Pancreas (tissue), 10 donors: Measurements from ENCODE around the gene COG4. TPM values are rescaled to one million over a fixed set of nuclear protein-coding genes. Genes with fewer than 3 reads are reported as not detected.

Experiments used
- ATAC-seq, 4 donors: fragments of 200-7000 bp; cut with Tn5 transposase; one replicate each; pipeline versions ENCODE4 v1.8.0 to v1.9.1; 2020; ENCODE audit warnings: mild to moderate bottlenecking in 4 of 4, moderate library complexity in 4 of 4
- DNase-seq, 6 donors: peaks; one replicate each; pipeline ENCODE4 v3.0.0-alpha.2; 2020
- FAIRE-seq: peaks from 2 replicates; lab custom pipeline; 2012; peaks lifted over from hg19 to GRCh38; lab: Jason Lieb, UNC
- H3K27ac ChIP-seq, 4 donors: fragments of 200-600 bp; sonication (generic); 1 replicate in 3 of 4; 2 replicates in 1 of 4; pipeline versions ENCODE4 v1.5.0 to v1.8.0; 2020
- H3K27me3 ChIP-seq, 4 donors: fragments of 200-600 bp; one replicate each; pipeline ENCODE4 v1.8.0; 2021
- H3K36me3 ChIP-seq, 3 donors: fragments of 200-600 bp; sonication (generic) in 1 of 3; one replicate each; pipeline versions ENCODE4 v1.5.0 to v1.8.0; 2020 to 2021
- H3K4me1 ChIP-seq, 3 donors: fragments of 200-600 bp; one replicate each; pipeline ENCODE4 v1.8.0; 2021
- H3K4me3 ChIP-seq, 4 donors: fragments of 200-600 bp; sonication (generic) in 2 of 4; one replicate each; pipeline versions ENCODE4 v1.5.0 to v1.8.0; 2020 to 2021
- H3K9me3 ChIP-seq, 4 donors: fragments of 200-600 bp; one replicate each; pipeline ENCODE4 v1.8.0; 2021
- CTCF ChIP-seq, 4 donors: fragments of 200-600 bp; sonication (generic) in 3 of 4; IDR thresholded peaks; one replicate each; pipeline versions ENCODE4 v1.5.0 to v1.8.0; 2021; ENCODE audit warnings: antibody characterized with exemption in 4 of 4
- WGBS, 2 donors: extraction: QIAGEN DNeasy Blood & Tissue Kit; methylation state at CpG; one replicate each; pipeline ENCODE4 v1.1.7; 2013; 5-methylcytosine and 5-hydroxymethylcytosine counted together
- intact Hi-C, 3 donors: fragments of 100-400 bp; cut with DNase I; formaldehyde crosslinking; loops; one replicate each; pipeline versions ENCODE4 v1.11.1 to v1.14.2; 2022
- polyA plus RNA-seq, 2 donors: library from polyadenylated mRNA; stranded (reverse); fragments of 200-250 nt; gene quantifications; one replicate each; pipeline ENCODE4 v1.2.3, GENCODE V29; 2013
- total RNA-seq, 6 donors: library from RNA; stranded (reverse); fragmentation: NEBNext Ultra II Directional in 4 of 6; extraction: Animal tissue kit (Norgen Biotek cat#: 25700) in 4 of 6; gene quantifications; one replicate each; pipeline versions ENCODE4 v1.2.1 to v1.2.4, GENCODE V29; 2021 to 2023
- donor health status: healthy with polysubstance abuse.
- donor health status: DM: no; HTN: no; CAD: no; lungs with moderate emphysema.
- donor health status: DM: no; HTN: no; CAD: no.
- donor health status: control.
- donor health status: control.
- donor health status: Bipolar disorder and iron deficiency.
- donor health status: DM: yes; HTN: yes; CAD: no.
- donor health status: DM: no; HTN: no; CAD: no.
- donor health status: DM: no; HTN: no; CAD: no.
- donor health status: DM: yes; HTN: yes; CAD: no.

COG4 gene
- total and polyA plus RNA-seq, 8 donors: 12.3 to 56.4 (median 19.3) TPM

GRCh38 chr16:70433458-70434103, 89.8 kb downstream of the COG4 start:
- WGBS, 2 donors: 80 to 81% methylated on average over 5 of the region's 5 CpGs
- H3K27ac ChIP-seq: no peak overlapping the region
- intact Hi-C loops: no loop called here
- no peak for FAIRE-seq
- peak in 1 of 4 donors; percentile 5 for ATAC-seq
- no peaks in the 10 kb centered on the region for H3K9me3 ChIP-seq
- H3K4me1 ChIP-seq: peaks cover 6 to 18% (median 7%) of the 10 kb centered on the region in 3 donors
- H3K4me3 ChIP-seq: no peak overlapping the region
- H3K36me3 ChIP-seq: no peaks in the 10 kb centered on the region
- H3K27me3 ChIP-seq: no peaks in the 10 kb centered on the region
- DNase-seq: no peak
- TF ChIP-seq CTCF (IDR thresholded peaks at IDR 0.05): no peak

- ATAC-seq (no peak), DNase-seq (no peak), FAIRE-seq (no peak)
- no peak overlapping the region for H3K4me3 ChIP-seq
- no peak for TF ChIP-seq CTCF (IDR thresholded peaks at IDR 0.05)
- H3K27ac ChIP-seq: no peak overlapping the region
- WGBS, 2 donors: 76 to 80% methylated on average over 12 of the region's 12 CpGs
- H3K27me3 ChIP-seq: no peaks in the 10 kb centered on the region
- no peaks in the 10 kb centered on the region for H3K36me3 ChIP-seq
- H3K4me1 ChIP-seq: peaks cover 13 to 24% (median 13%) of the 10 kb centered on the region in 3 donors
- intact Hi-C loops: no loop called here
- no peaks in the 10 kb centered on the region for H3K9me3 ChIP-seq
Measured at GRCh38 chr16:70432723-70433457, 90.5 kb downstream of the COG4 start.

- H3K27ac ChIP-seq: no peak overlapping the region
- intact Hi-C loops: no loop called here
- H3K27me3 ChIP-seq: no peaks in the 10 kb centered on the region
- H3K4me1 ChIP-seq: peaks cover 16 to 29% (median 18%) of the 10 kb centered on the region in 3 donors
- 72 to 87% methylated on average over 3 of the region's 3 CpGs for WGBS, 2 donors
- H3K4me3 ChIP-seq: no peak overlapping the region
- DNase-seq (no peak), FAIRE-seq (no peak), ATAC-seq (no peak)
- no peaks in the 10 kb centered on the region for H3K9me3 ChIP-seq
- H3K36me3 ChIP-seq: no peaks in the 10 kb centered on the region
- no peak for TF ChIP-seq CTCF (IDR thresholded peaks at IDR 0.05)
Measured at GRCh38 chr16:70432356-70432722, 91.0 kb downstream of the COG4 start.

GRCh38 chr16:70430667-70431536, 92.5 kb downstream of the COG4 start:
- DNase-seq (no peak), FAIRE-seq (no peak)

More at GRCh38 chr16:70430667-70431536, 92.5 kb downstream of the COG4 start:
- Histone ChIP-seq H3K9me3 (no peaks in the 10 kb centered on the region), H3K27ac (peak overlapping the region in 2 of 4 donors; percentile 55 to 71), H3K4me1 (peaks cover 16 to 36% (median 18%) of the 10 kb centered on the region in 3 donors), H3K36me3 (no peaks in the 10 kb centered on the region), H3K4me3 (no peak overlapping the region), H3K27me3 (no peaks in the 10 kb centered on the region)
- no peak for ATAC-seq
- intact Hi-C loops: no loop called here
- 77 to 81% methylated on average over 11 of the region's 11 CpGs for WGBS, 2 donors
- no peak for TF ChIP-seq CTCF (IDR thresholded peaks at IDR 0.05)

Other genes with a start within 250 kb of the COG4 start
- gene AARS1, start 234.0 kb downstream of the COG4 start, total RNA-seq: 100 to 1,000 TPM in 1 of 6 donors, 10 to 100 TPM in 5; 32.6 to 154 (median 45.0) TPM
- 10 to 100 TPM; 29.3 to 53.2 TPM for gene AARS1, start 234.0 kb downstream of the COG4 start, polyA plus RNA-seq
- 10 to 100 TPM; 12.5 to 17.0 (median 13.7) TPM for gene DDX19B, start 224.4 kb downstream of the COG4 start, total RNA-seq
- gene DDX19B, start 224.4 kb downstream of the COG4 start, polyA plus RNA-seq: 10 to 100 TPM; 12.9 to 19.6 TPM
- gene DDX19A, start 176.7 kb downstream of the COG4 start, total RNA-seq: 10 to 100 TPM; 10.4 to 17.0 (median 13.3) TPM
- 10 to 100 TPM; 12.0 to 18.7 TPM for gene DDX19A, start 176.7 kb downstream of the COG4 start, polyA plus RNA-seq
- 10 to 100 TPM in 2 of 6 donors, 1 to 10 TPM in 4; 3.5 to 16.2 (median 4.6) TPM for gene ST3GAL2, start 84.5 kb downstream of the COG4 start, total RNA-seq
- gene ST3GAL2, start 84.5 kb downstream of the COG4 start, polyA plus RNA-seq: 1 to 10 TPM; 4.2 to 5.8 TPM
- gene FCSK, start 69.0 kb downstream of the COG4 start, total RNA-seq: 10 to 100 TPM; 11.7 to 17.0 (median 13.9) TPM
- 10 to 100 TPM; 30.9 to 33.6 TPM for gene FCSK, start 69.0 kb downstream of the COG4 start, polyA plus RNA-seq
- gene SF3B3, start 262 bp upstream of the COG4 start, total RNA-seq: 100 to 1,000 TPM in 3 of 6 donors, 10 to 100 TPM in 3; 66.3 to 131 (median 103) TPM
- 10 to 100 TPM; 43.9 to 68.3 TPM for gene SF3B3, start 262 bp upstream of the COG4 start, polyA plus RNA-seq
- gene IL34, start 123.0 kb upstream of the COG4 start, total RNA-seq: 1 to 10 TPM in 4 of 6 donors, under 1 TPM in 2; 0.51 to 3.9 (median 1.2) TPM
- gene IL34, start 123.0 kb upstream of the COG4 start, polyA plus RNA-seq: 1 to 10 TPM; 2.6 to 2.7 TPM
- gene MTSS2, start 162.5 kb upstream of the COG4 start, total RNA-seq: 10 to 100 TPM in 2 of 6 donors, 1 to 10 TPM in 4; 5.0 to 17.3 (median 8.5) TPM
- gene MTSS2, start 162.5 kb upstream of the COG4 start, polyA plus RNA-seq: 10 to 100 TPM; 34.3 to 39.1 TPM